Testis (tissue), 2 donors: Measurements from ENCODE around the gene ELP2.

Experiments used
- POLR2A ChIP-seq: fragments of 450-650 bp; IDR thresholded peaks from one replicate; pipeline ENCODE4 v1.6.1; 2017; ENCODE audit warnings: antibody characterized with exemption, mild to moderate bottlenecking, moderate library complexity
- TF ChIP-seq, protein P1 (sequence below), 3 experiments: fragments of 450-650 bp in 2 of 3; fragments of 200-600 bp in 1 of 3; sonication (generic) in 1 of 3; IDR thresholded peaks; one replicate each; pipeline ENCODE4 v1.5.1; 2016 to 2019; ENCODE audit warnings: antibody characterized with exemption in 3 of 3, mild to moderate bottlenecking in 2 of 3, moderate library complexity in 1 of 3

DNA sequence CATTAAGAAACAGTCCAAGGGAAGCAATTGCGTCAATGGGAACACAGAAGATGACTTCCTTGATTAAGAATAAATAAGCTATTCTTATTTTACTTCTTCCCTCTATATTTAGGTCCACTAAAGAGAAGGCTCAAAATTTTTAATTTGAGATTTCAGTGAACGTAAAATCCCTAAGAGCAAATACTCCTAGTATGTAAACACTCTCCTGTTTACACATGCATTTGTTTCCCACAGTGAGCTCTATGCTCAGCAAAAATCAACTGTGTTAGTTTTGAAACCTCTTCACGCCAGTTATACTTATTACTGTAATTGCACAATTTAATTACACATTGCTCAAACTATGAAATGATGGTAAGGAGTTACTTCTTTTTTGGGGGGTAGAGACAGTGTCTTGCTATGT lies 9.4 kb upstream of the ELP2 start:
- TF ChIP-seq, protein P1, sequence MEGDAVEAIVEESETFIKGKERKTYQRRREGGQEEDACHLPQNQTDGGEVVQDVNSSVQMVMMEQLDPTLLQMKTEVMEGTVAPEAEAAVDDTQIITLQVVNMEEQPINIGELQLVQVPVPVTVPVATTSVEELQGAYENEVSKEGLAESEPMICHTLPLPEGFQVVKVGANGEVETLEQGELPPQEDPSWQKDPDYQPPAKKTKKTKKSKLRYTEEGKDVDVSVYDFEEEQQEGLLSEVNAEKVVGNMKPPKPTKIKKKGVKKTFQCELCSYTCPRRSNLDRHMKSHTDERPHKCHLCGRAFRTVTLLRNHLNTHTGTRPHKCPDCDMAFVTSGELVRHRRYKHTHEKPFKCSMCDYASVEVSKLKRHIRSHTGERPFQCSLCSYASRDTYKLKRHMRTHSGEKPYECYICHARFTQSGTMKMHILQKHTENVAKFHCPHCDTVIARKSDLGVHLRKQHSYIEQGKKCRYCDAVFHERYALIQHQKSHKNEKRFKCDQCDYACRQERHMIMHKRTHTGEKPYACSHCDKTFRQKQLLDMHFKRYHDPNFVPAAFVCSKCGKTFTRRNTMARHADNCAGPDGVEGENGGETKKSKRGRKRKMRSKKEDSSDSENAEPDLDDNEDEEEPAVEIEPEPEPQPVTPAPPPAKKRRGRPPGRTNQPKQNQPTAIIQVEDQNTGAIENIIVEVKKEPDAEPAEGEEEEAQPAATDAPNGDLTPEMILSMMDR (IDR thresholded peaks at IDR 0.05): no peak
- no peak for TF ChIP-seq POLR2A
